ENCODE data around the gene COPB1. TPM values are rescaled to one million over a fixed set of nuclear protein-coding genes. Genes with fewer than 3 reads are reported as not detected.

COPB1 gene
- total RNA-seq, 1 donor = 221 TPM

DNA sequence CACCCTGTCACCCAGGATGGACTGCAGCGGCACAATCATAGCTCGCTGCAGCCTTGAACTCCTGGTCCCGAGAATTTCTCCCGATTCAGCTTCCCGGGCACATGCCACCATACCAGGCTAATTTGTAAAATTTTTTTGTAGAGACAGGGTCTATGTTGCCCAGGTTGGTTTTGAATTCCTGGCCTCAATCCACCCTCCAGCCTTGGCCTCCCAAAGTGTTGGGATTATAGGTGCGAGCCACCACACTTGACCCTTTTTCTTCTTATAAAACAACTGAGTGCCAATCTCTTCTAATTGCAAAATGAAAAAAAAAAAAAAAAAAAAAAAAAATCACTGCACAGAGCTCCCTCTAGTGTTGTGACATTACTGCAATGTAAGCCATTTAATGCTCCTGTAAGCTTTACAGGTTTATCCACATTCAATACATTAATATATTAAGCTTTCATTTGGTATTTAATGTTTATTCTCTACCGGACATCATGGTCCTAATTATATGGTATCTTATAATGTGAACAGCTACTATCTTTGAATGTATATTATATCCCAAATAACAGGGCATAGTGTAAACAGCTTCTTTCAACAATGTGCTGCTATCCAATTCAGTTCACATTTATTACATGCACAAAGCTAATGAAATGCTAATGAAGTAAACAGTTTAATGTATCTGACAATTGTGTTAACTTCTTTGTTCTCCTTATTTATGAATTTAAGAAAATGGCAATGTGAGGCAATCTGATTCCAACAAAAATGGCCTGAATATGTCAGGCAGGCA is 44.6 kb downstream of the COPB1 start:
- peak; percentile 59 for DNase-seq (ENCODE audit: low read depth)
- H3K4me3 ChIP-seq (ENCODE audit: low read depth, low read length) = no peak overlapping the region
- TF ChIP-seq, protein P1, sequence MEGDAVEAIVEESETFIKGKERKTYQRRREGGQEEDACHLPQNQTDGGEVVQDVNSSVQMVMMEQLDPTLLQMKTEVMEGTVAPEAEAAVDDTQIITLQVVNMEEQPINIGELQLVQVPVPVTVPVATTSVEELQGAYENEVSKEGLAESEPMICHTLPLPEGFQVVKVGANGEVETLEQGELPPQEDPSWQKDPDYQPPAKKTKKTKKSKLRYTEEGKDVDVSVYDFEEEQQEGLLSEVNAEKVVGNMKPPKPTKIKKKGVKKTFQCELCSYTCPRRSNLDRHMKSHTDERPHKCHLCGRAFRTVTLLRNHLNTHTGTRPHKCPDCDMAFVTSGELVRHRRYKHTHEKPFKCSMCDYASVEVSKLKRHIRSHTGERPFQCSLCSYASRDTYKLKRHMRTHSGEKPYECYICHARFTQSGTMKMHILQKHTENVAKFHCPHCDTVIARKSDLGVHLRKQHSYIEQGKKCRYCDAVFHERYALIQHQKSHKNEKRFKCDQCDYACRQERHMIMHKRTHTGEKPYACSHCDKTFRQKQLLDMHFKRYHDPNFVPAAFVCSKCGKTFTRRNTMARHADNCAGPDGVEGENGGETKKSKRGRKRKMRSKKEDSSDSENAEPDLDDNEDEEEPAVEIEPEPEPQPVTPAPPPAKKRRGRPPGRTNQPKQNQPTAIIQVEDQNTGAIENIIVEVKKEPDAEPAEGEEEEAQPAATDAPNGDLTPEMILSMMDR (IDR thresholded peaks at IDR 0.05; ENCODE audit: insufficient read depth, low read length) = peak; percentile 71

DNA sequence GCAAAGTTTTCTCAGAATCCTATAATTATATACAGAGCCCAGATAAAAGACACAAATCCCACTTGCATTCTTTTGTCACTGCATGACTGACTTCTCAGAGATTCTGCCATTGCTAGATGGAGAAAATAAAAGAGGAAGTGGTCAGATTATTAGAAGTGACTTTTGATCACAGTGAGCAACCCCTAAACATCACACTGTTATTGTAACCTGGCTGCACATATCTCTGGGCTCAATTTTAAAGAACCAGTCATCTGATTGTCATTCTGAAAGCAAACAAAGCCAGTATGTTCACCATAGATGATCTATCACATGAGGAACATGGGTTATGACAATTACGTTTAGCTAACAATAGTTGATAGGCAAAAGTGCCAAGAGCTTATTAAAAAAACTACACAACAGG is 47.8 kb downstream of the COPB1 start:
- TF ChIP-seq, protein P1 (IDR thresholded peaks at IDR 0.05; ENCODE audit: insufficient read depth, low read length) = no peak
- H3K4me3 ChIP-seq (ENCODE audit: low read depth, low read length) = no peak overlapping the region
- DNase-seq (ENCODE audit: low read depth) = peak; percentile 26

DNA sequence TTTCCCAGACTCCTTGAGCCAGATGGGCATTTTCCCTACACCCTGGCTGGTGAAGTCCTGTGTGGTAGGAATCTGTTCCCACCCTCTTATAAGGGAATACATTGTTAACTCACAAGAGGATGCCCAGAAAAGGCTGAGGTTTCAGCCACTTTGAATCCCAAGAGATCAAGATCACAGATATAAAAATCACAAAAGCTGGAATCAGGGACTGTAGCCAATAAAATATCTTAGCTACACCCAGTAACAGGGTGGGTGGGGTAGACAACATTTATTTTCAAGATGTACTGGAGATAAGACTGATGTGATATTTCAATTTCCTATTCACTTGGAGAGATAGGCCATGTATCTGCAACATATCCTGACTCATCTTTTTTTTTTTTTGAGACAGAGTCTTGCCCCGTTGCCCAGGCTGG is 50.3 kb downstream of the COPB1 start:
- TF ChIP-seq, protein P1 (IDR thresholded peaks at IDR 0.05; ENCODE audit: insufficient read depth, low read length) = no peak
- peak; percentile 74 for DNase-seq (ENCODE audit: low read depth)
- H3K4me3 ChIP-seq (ENCODE audit: low read depth, low read length) = no peak overlapping the region

GRCh38 chr11:14448240-14448639 is 51.4 kb downstream of the COPB1 start:
- H3K4me3 ChIP-seq (ENCODE audit: low read depth, low read length) = no peak overlapping the region
- DNase-seq (ENCODE audit: low read depth) = no peak
- TF ChIP-seq, protein P1 (IDR thresholded peaks at IDR 0.05; ENCODE audit: insufficient read depth, low read length) = no peak

- peak; percentile 60 for DNase-seq (ENCODE audit: low read depth)
- TF ChIP-seq, protein P1 (IDR thresholded peaks at IDR 0.05; ENCODE audit: insufficient read depth, low read length) = no peak
- no peak overlapping the region for H3K4me3 ChIP-seq (ENCODE audit: low read depth, low read length)
These were observed 52.9 kb downstream of the COPB1 start for GRCh38 chr11:14446701-14447169.

DNA sequence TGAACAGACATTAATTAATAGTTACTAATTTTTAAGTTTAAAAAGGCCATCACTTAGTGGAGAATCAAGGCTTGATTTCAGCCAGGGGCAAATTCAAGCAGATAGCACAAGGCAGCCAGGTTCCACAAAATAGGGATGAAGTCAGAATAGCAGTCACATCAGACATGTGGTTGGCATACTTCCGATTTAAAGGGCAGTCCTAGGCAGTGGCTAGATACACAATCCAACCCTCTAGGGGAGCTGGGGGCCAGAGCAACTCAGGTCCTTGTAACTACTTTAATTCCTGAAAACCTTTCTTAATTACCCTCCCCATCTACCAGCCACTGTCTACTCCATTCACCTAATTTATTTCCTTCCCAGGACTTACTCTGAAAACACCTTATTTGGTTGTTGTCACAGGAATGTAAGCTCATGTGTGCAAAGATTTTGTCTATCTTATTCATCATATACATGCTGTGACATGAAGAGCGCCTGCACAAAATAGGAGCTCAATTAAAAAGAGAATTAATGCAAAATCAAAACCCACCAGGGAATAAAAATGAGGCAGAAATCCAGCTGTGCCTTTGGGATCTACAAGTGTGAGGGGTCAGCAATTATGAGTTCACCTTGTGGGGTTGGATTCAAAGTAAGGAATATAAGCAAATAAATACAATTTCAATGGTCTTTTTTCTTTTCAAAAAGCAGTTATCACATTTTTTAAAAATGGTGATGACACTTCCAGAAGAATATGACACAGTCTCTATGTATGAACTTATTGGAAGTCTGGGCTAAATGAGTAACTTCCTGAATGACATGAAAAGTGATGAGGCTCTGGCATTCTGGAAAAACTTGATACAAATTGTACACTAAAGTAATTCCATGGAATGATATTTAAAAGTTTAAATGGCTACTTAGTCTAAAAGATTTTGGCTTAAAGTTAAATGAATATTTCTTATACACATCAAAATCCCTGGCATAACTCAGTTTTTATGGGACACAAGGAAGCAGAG is 53.8 kb downstream of the COPB1 start:
- H3K4me3 ChIP-seq (ENCODE audit: low read depth, low read length) = no peak overlapping the region
- TF ChIP-seq, protein P1 (IDR thresholded peaks at IDR 0.05; ENCODE audit: insufficient read depth, low read length) = no peak
- DNase-seq (ENCODE audit: low read depth) = peak; percentile 29
